GM18907 (cell line): ENCODE data around the gene C10orf53.
"Not testable (repeated sequence)": the region's sequence is repeated elsewhere in the genome, so short reads cannot be mapped to it uniquely, and the experiment has no call there.

ENCODE experiments used
- ATAC-seq: cut with Tn5 transposase; IDR thresholded peaks from one replicate; pipeline ENCODE4 v1.9.1; 2021; ENCODE audit warnings: mild to moderate bottlenecking, moderate library complexity; ENCODE audit not compliant: unreplicated experiment

C10orf53 gene

GRCh38 chr10:49652421-49653272 is 26.8 kb upstream of the C10orf53 start:
- no peak for ATAC-seq

- ATAC-seq: no peak
These were observed 26.1 kb upstream of the C10orf53 start for GRCh38 chr10:49653273-49653929.

GRCh38 chr10:49654036-49654693 is 25.3 kb upstream of the C10orf53 start:
- ATAC-seq: no peak

GRCh38 chr10:49655099-49655498 is 24.4 kb upstream of the C10orf53 start:
- ATAC-seq: no peak

GRCh38 chr10:49656845-49657493 is 22.5 kb upstream of the C10orf53 start:
- ATAC-seq: no peak

DNA sequence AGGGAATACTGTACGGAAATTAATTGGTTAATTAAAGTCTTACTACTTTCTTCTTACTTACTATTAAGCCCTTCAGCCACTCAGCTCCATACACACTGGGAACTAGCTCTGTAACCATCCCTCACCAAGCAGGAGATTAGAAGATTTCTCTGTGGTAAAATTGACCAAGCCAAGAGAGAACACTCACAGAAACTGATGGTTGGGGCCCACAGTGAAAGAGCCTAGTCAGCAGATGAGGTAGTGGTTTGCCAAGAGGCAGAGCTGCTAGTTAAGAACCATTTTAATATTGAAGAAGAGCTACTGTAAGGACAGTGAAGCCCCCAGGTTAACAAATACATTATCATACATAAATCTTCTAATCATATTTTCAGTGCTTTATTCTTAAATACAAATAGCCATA is 21.8 kb upstream of the C10orf53 start:
- ATAC-seq: no peak

GRCh38 chr10:49661140-49661856 is 18.2 kb upstream of the C10orf53 start:
- ATAC-seq: no peak

DNA sequence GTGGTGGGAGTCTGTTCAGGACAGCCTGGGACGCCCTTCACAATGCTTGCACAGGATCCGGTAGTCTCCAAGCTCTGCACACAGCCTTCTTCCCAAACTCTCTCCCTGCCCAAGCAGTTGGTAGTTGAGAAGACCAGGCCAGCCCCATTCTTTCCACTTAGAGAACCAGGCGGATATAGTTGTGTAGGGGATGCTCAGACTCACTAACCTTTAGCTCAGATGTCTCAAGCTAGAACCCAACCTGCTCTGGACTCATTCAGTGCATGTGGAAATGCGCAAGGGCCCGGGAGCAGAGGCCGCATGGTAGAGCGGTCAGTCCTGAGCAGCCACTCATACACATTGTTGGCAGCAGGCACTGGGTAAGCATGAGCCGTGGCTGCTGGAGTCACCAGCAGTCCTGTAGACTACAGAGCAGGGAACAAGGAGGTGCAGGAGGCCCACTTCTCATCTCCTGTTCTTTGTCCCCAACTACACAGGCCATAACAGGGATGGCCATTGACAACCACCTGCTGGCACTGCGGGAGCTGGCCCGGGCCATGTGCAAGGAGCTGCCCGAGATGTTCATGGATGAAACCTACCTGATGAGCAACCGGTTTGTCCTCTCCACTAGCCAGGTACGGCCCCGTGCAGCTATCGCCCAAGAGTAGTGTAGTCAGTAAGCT is 17.2 kb upstream of the C10orf53 start:
- no peak for ATAC-seq

GRCh38 chr10:49663596-49663995 is 15.9 kb upstream of the C10orf53 start:
- no peak for ATAC-seq

DNA sequence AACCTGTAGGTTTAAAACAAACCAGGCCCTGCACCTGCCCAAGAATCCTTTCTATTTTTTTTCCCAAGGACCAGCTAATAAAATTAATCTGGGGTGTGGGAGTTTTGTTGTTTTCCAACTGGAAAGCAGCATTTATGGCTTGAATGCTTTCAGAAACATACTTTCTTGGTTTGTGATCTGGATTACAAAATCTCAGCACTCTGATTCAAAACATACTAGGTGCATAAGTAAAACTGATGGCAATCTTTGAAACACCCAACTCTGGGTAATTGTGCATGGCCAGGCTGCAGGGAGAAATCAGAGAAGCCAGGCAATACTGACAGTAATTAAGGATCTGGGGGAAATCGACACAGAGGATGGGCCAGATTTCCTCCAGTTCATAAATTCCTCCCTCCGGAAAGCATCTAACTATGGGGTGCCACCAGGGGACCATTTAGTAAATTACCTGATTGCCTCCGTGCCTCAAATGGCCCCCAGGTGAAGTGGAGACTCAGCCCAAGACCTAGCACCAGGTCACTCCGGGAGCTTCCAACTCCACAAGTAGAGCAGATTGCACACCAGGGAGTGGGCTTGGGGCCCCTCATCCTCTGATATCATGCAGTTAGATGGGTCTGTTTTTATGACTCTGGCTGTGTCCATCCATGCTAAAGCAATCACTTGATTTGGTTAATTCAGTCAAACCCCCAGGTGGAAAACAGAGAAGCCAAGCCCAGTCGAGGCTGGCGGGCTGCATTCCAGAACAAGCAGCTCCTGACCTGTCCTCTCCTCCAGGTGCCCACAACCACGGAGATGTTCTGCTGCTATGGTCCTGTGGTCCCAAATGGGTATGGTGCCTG is 15.2 kb upstream of the C10orf53 start:
- no peak for ATAC-seq

GRCh38 chr10:49664842-49665355 is 14.6 kb upstream of the C10orf53 start:
- no peak for ATAC-seq

- no peak for ATAC-seq
These were observed 13.3 kb upstream of the C10orf53 start for GRCh38 chr10:49666054-49666615.

- ATAC-seq: no peak
These were observed 12.8 kb upstream of the C10orf53 start for GRCh38 chr10:49666685-49667084.

DNA sequence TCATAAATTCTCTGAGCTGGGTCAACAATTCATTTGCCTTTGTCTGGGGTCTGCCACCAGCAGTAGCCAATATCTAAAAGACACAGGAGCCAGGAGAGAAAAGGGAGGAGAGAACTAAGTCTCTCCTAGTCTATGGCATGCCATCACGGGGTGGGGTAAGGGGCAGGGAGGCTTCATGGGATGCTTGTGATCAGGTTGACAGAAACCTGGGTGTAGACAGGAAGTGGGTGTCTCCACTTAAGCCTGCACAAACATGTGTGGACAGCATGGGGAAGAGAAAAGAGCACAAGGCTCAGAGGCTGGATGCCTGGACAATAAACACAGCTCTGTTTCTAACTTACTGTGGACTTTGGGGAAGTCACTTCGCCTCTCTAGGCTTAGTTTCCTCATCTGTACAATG is 11.5 kb upstream of the C10orf53 start:
- no peak for ATAC-seq

GRCh38 chr10:49668684-49669083 is 10.8 kb upstream of the C10orf53 start:
- ATAC-seq: no peak

DNA sequence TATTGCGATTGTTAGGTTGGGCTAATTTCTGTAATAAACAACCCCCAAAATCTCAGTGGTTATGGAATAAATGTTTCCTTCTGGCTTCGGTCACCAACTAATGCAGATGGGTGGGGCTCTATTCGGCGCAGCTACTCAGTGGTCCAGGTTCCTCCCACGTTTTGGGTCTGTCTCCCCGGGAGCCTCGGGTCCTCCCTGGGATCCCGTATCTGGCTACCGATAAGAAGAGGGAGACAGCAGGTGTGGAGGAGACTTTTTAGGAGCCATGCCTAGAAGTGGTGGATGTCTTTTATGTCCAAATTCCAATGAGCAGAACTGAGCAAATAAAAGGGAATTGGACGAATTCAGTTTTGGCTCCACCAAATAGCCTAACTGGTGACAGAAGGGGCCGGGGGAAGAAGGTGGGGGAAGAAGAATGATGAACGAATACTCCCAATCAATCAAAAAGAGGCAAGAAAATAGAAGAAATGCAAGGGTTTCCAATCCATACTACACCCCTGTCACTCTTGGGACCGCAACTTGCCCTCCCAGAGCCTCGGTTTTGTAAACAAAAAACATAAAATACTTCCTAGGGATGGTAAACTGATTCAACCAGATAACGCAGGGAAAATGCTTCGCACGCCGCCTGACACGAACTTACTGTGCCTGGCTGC is 498 bp upstream of the C10orf53 start:
- no peak for ATAC-seq

GRCh38 chr10:49682449-49682848 is 3.0 kb downstream of the C10orf53 start:
- ATAC-seq: not testable (repeated sequence)

GRCh38 chr10:49682879-49683278 is 3.4 kb downstream of the C10orf53 start:
- ATAC-seq: no peak
